Ascending aorta (tissue), 2 donors: ENCODE results near the gene ATP2A3. TPM values are rescaled to one million over a fixed set of nuclear protein-coding genes. Genes with fewer than 3 reads are reported as not detected.

Source experiments
- DNase-seq, 2 donors: peaks; one replicate each; pipeline ENCODE4 v3.0.0-alpha.2; 2019; ENCODE audit warnings: low spot score in 2 of 2
- H3K27ac ChIP-seq, 2 donors: fragments of 200-600 bp; sonication (generic); one replicate each; pipeline ENCODE4 v1.5.1; 2016 to 2017; ENCODE audit warnings: mild to moderate bottlenecking in 1 of 2
- H3K27me3 ChIP-seq: fragments of 200-600 bp; sonication (generic); one replicate; pipeline ENCODE4 v1.5.1; 2017
- H3K36me3 ChIP-seq, 2 donors: fragments of 200-600 bp; sonication (generic); one replicate each; pipeline ENCODE4 v1.5.1; 2016
- H3K4me1 ChIP-seq, 2 donors: fragments of 200-600 bp; sonication (generic); one replicate each; pipeline ENCODE4 v1.5.1; 2016 to 2017; ENCODE audit warnings: mild to moderate bottlenecking in 1 of 2
- H3K4me3 ChIP-seq, 2 donors: fragments of 200-600 bp; sonication (generic); one replicate each; pipeline ENCODE4 v1.5.1; 2016 to 2017; ENCODE audit warnings: mild to moderate bottlenecking in 1 of 2
- H3K9me3 ChIP-seq, 2 donors: fragments of 200-600 bp; sonication (generic); one replicate each; pipeline ENCODE4 v1.5.1; 2016
- intact Hi-C: fragments of 100-400 bp; cut with DNase I; formaldehyde crosslinking; loops from one replicate; pipeline ENCODE4 v1.15.1; 2023
- total RNA-seq: library from RNA; depleted of rRNA; stranded (reverse); fragments of >200 nt; gene quantifications from one replicate; pipeline ENCODE4 v1.1.0, GENCODE V29; 2016
- TF ChIP-seq, protein P1 (sequence below), 3 experiments: fragments of 200-600 bp in 2 of 3; fragments of 450-650 bp in 1 of 3; sonication (generic) in 2 of 3; IDR thresholded peaks; one replicate each; pipeline ENCODE4 v1.5.1; 2016 to 2019; ENCODE audit warnings: antibody characterized with exemption in 3 of 3, mild to moderate bottlenecking in 1 of 3, moderate library complexity in 1 of 3

Gene ATP2A3
- total RNA-seq, 1 donor from 2014 or later: 27.2 TPM

GRCh38 chr17:3974138-3974687 lies 10.0 kb upstream of the ATP2A3 start:
- Histone ChIP-seq H3K9me3 (peaks cover 0 to 12% of the 10 kb centered on the region in 2 donors), H3K4me3 (no peak overlapping the region), H3K27ac (no peak overlapping the region), H3K36me3 (no peaks in the 10 kb centered on the region), H3K27me3 (no peaks in the 10 kb centered on the region), H3K4me1 (peaks cover 7 to 17% of the 10 kb centered on the region in 2 donors)
- intact Hi-C loops: no loop called here
- TF ChIP-seq, protein P1, sequence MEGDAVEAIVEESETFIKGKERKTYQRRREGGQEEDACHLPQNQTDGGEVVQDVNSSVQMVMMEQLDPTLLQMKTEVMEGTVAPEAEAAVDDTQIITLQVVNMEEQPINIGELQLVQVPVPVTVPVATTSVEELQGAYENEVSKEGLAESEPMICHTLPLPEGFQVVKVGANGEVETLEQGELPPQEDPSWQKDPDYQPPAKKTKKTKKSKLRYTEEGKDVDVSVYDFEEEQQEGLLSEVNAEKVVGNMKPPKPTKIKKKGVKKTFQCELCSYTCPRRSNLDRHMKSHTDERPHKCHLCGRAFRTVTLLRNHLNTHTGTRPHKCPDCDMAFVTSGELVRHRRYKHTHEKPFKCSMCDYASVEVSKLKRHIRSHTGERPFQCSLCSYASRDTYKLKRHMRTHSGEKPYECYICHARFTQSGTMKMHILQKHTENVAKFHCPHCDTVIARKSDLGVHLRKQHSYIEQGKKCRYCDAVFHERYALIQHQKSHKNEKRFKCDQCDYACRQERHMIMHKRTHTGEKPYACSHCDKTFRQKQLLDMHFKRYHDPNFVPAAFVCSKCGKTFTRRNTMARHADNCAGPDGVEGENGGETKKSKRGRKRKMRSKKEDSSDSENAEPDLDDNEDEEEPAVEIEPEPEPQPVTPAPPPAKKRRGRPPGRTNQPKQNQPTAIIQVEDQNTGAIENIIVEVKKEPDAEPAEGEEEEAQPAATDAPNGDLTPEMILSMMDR (IDR thresholded peaks at IDR 0.05): no peak
- no peak for DNase-seq

GRCh38 chr17:3973495-3974137 lies 9.4 kb upstream of the ATP2A3 start:
- H3K27ac ChIP-seq: no peak overlapping the region
- no peak overlapping the region for H3K4me3 ChIP-seq
- no peaks in the 10 kb centered on the region for H3K36me3 ChIP-seq
- TF ChIP-seq, protein P1 (IDR thresholded peaks at IDR 0.05): no peak
- peaks cover 7 to 17% of the 10 kb centered on the region in 2 donors for H3K4me1 ChIP-seq
- peaks cover 0 to 8% of the 10 kb centered on the region in 2 donors for H3K9me3 ChIP-seq
- DNase-seq: no peak
- H3K27me3 ChIP-seq: no peaks in the 10 kb centered on the region
- intact Hi-C loops: no loop called here

DNA sequence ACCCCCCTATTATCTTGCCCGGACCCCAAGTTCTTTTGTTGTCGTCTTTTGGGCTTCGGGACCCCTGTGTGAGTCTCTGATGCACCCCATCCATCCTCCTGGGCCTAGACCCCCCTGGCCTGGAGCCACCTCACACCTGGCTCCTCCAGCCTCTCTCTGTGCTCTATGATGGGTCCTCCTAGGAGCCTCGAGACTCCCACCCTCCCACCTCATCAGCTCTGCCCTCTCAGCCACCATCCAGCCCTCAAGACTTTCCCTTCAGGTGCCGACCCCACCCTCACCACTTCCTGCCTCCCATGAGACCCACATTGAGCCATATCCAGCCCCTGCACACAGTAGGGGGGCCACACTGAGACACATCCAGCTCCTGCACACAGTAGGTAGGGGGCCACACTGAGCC lies 8.7 kb upstream of the ATP2A3 start:
- intact Hi-C loops: no loop called here
- Histone ChIP-seq H3K27me3 (no peaks in the 10 kb centered on the region), H3K36me3 (no peaks in the 10 kb centered on the region), H3K4me3 (no peak overlapping the region), H3K9me3 (peaks cover 0 to 8% of the 10 kb centered on the region in 2 donors), H3K27ac (no peak overlapping the region), H3K4me1 (peaks cover 7 to 17% of the 10 kb centered on the region in 2 donors)
- TF ChIP-seq, protein P1 (IDR thresholded peaks at IDR 0.05): no peak
- DNase-seq: no peak

DNA sequence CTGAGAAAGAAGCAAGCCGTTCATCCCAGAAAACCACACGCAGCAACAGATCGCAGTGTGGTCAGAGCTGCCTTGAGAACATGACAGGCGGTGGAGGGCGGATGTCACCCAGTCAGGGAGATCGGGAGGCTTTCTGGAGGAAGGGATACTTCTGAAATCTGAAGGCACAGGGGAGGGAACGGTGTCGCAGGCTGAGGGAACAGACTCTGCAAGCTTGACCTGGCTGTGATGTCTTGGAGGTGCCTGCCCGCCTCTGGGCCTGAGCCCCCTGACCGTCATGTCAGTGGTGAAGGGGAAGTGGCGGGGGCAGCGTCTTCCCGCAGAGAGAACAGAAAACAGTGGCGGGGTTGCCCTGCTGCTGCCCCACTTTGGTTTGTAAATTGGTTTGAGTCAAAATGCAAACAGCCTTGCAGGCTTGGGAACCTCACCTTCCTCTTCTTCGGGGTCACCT lies 8.1 kb upstream of the ATP2A3 start:
- H3K4me1 ChIP-seq: peaks cover 5 to 12% of the 10 kb centered on the region in 2 donors
- no peaks in the 10 kb centered on the region for H3K27me3 ChIP-seq
- no peaks in the 10 kb centered on the region for H3K36me3 ChIP-seq
- intact Hi-C loops: no loop called here
- no peak overlapping the region for H3K4me3 ChIP-seq
- TF ChIP-seq, protein P1 (IDR thresholded peaks at IDR 0.05): no peak
- peaks cover 0 to 8% of the 10 kb centered on the region in 2 donors for H3K9me3 ChIP-seq
- H3K27ac ChIP-seq: no peak overlapping the region
- no peak for DNase-seq

- TF ChIP-seq, protein P1 (IDR thresholded peaks at IDR 0.05): no peak
- H3K4me1 ChIP-seq: no peaks in the 10 kb centered on the region
- intact Hi-C loops: no loop called here
- DNase-seq: no peak
- no peaks in the 10 kb centered on the region for H3K36me3 ChIP-seq
- H3K4me3 ChIP-seq: no peak overlapping the region
- H3K9me3 ChIP-seq: peaks cover 0 to 8% of the 10 kb centered on the region in 2 donors
- no peak overlapping the region for H3K27ac ChIP-seq
- no peaks in the 10 kb centered on the region for H3K27me3 ChIP-seq
These were observed 6.4 kb upstream of the ATP2A3 start for GRCh38 chr17:3970668-3971067.
